Kidney (tissue), 14 donors: Measurements from ENCODE around the gene FADS2. TPM values are rescaled to one million over a fixed set of nuclear protein-coding genes. Genes with fewer than 3 reads are reported as not detected.

ENCODE experiments used
- DNase-seq, 5 donors: peaks; one replicate each; pipeline ENCODE4 v3.0.0-alpha.2; 2013 to 2020
- FAIRE-seq: peaks from 2 replicates; lab custom pipeline; 2012; peaks lifted over from hg19 to GRCh38; lab: Jason Lieb, UNC
- H3K27ac ChIP-seq, 2 donors: one replicate each; pipeline ENCODE4 v1.7.0; 2013; ENCODE audit warnings: low read depth in 2 of 2, low read length in 2 of 2, inconsistent platforms in 1 of 2
- H3K27me3 ChIP-seq: one replicate; pipeline ENCODE4 v1.7.1; 2013; ENCODE audit warnings: low read length, inconsistent platforms; ENCODE audit not compliant: control insufficient read depth, insufficient read depth
- H3K36me3 ChIP-seq, 3 donors: one replicate each; pipeline versions ENCODE4 v1.7.0 to v1.7.1; 2013; ENCODE audit warnings: low read length in 3 of 3, control low read depth in 1 of 3, inconsistent platforms in 1 of 3; ENCODE audit not compliant: insufficient read depth in 3 of 3, control insufficient read depth in 2 of 3
- H3K4me1 ChIP-seq, 3 donors: one replicate each; pipeline versions ENCODE4 v1.7.0 to v1.7.1; 2013; ENCODE audit warnings: low read length in 3 of 3, inconsistent platforms in 1 of 3, low read depth in 1 of 3; ENCODE audit not compliant: control insufficient read depth in 2 of 3, insufficient read depth in 2 of 3
- H3K4me3 ChIP-seq, 3 donors: one replicate each; pipeline versions ENCODE4 v1.7.0 to v1.8.1; 2013; ENCODE audit warnings: low read length in 3 of 3, control low read depth in 1 of 3, inconsistent platforms in 1 of 3
- H3K9ac ChIP-seq, 3 donors: one replicate each; pipeline versions ENCODE4 v1.7.0 to v1.7.1; 2013; ENCODE audit warnings: low read length in 3 of 3, control low read depth in 1 of 3, inconsistent platforms in 1 of 3
- H3K9me3 ChIP-seq, 3 donors: one replicate each; pipeline versions ENCODE4 v1.7.0 to v1.7.1; 2013; ENCODE audit warnings: low read length in 3 of 3, control low read depth in 1 of 3, inconsistent platforms in 1 of 3; ENCODE audit not compliant: control insufficient read depth in 2 of 3, insufficient read depth in 1 of 3
- CTCF ChIP-seq: IDR thresholded peaks from 3 replicates; pipeline ENCODE4 v1.5.1; 2012; ENCODE audit warnings: mild to moderate bottlenecking, moderate library complexity, borderline replicate concordance; ENCODE audit not compliant: insufficient read depth; ENCODE audit errors: extremely low read depth
- intact Hi-C: fragments of 100-400 bp; cut with DNase I; formaldehyde crosslinking; loops from one replicate; pipeline ENCODE4 v1.11.1; 2022
- polyA plus RNA-seq: library from polyadenylated mRNA; stranded (reverse); fragments of 350-450 nt; fragmentation: Illumina TruSeq; extraction: RNeasy Lipid Tissue Mini Kit (QIAGEN cat#74804); gene quantifications from one replicate; pipeline ENCODE4 v1.2.3, GENCODE V29; 2014; ENCODE audit warnings: low read depth, low replicate concordance; ENCODE audit not compliant: insufficient read depth
- total RNA-seq: library from RNA; stranded (reverse); fragmentation: NEBNext Ultra II Directional; extraction: Animal tissue kit (Norgen Biotek cat#: 25700); gene quantifications from one replicate; pipeline ENCODE4 v1.2.1, GENCODE V29; 2021
- donor health status: control.
- donor health status: control.
- donor health status: control.
- donor health status: control.
- donor health status: control.
- donor health status: DM: yes; HTN: yes; CAD: no.
- donor health status: Normal renal cell carcinoma (clear cell type).

Gene FADS2
- total and polyA plus RNA-seq, 2 donors from 2014 or later = 9.8 to 49.2 TPM

- peak in 3 of 5 donors; percentile 18 to 90 (median 66) for DNase-seq
- peak overlapping the region; percentile 18 to 20 for H3K27ac ChIP-seq
- no peaks in the 10 kb centered on the region for H3K9me3 ChIP-seq
- H3K36me3 ChIP-seq = no peaks in the 10 kb centered on the region
- H3K4me3 ChIP-seq = no peak overlapping the region
- intact Hi-C loops = no loop called here
- no peaks in the 10 kb centered on the region for H3K27me3 ChIP-seq
- peaks cover 0 to 22% (median 17%) of the 10 kb centered on the region in 3 donors for H3K4me1 ChIP-seq
- no peak for TF ChIP-seq CTCF
- no peak overlapping the region for H3K9ac ChIP-seq
- FAIRE-seq = no peak
These were observed 6.4 kb downstream of the FADS2 start for GRCh38 chr11:61834278-61835048.

GRCh38 chr11:61836193-61836592, 8.1 kb downstream of the FADS2 start:
- H3K36me3 ChIP-seq = peaks cover 0 to 7% (median 6%) of the 10 kb centered on the region in 3 donors
- no peaks in the 10 kb centered on the region for H3K9me3 ChIP-seq
- H3K4me3 ChIP-seq = no peak overlapping the region
- intact Hi-C loops = no loop called here
- H3K27me3 ChIP-seq = no peaks in the 10 kb centered on the region
- peak in 1 of 5 donors; percentile 24 for DNase-seq
- H3K27ac ChIP-seq = no peak overlapping the region
- H3K9ac ChIP-seq = no peak overlapping the region
- TF ChIP-seq CTCF = no peak
- no peak for FAIRE-seq
- H3K4me1 ChIP-seq = peaks cover 0 to 14% (median 7%) of the 10 kb centered on the region in 3 donors

- intact Hi-C loops = no loop called here
- Histone ChIP-seq H3K9me3 (no peaks in the 10 kb centered on the region), H3K9ac (no peak overlapping the region), H3K27ac (no peak overlapping the region), H3K4me1 (peaks cover 0 to 9% (median 0%) of the 10 kb centered on the region in 3 donors), H3K4me3 (no peak overlapping the region), H3K27me3 (no peaks in the 10 kb centered on the region), H3K36me3 (peaks cover 0 to 13% (median 6%) of the 10 kb centered on the region in 3 donors)
- no peak for TF ChIP-seq CTCF
- FAIRE-seq = no peak
- DNase-seq = peak in 1 of 5 donors; percentile 58
These were observed 9.4 kb downstream of the FADS2 start for GRCh38 chr11:61837411-61838005.
